CD14-positive monocyte (primary cell): Measurements from ENCODE around the gene AVPR2. TPM values are rescaled to one million over a fixed set of nuclear protein-coding genes. Genes with fewer than 3 reads are reported as not detected.

Experiments
- DNase-seq, 3 donors: peaks; one replicate each; pipeline ENCODE4 v3.0.0-alpha.2; 2011 to 2022
- H2AFZ ChIP-seq: 2 replicates; pipeline ENCODE4 v1.6.0; 2012; ENCODE audit warnings: mild to moderate bottlenecking, low read depth, low read length, inconsistent platforms; ENCODE audit not compliant: insufficient read depth, poor library complexity, severe bottlenecking
- H3K27ac ChIP-seq, 2 donors: 1 replicate in 1 of 2; 2 replicates in 1 of 2; pipeline ENCODE4 v1.5.1; 2012 to 2013; ENCODE audit warnings: low read length in 2 of 2, control low read depth in 1 of 2, inconsistent platforms in 1 of 2, low read depth in 1 of 2, mild to moderate bottlenecking in 1 of 2
- H3K27me3 ChIP-seq, 2 donors: one replicate each; pipeline versions ENCODE4 v1.6.0 to v1.6.1; 2011 to 2013; ENCODE audit warnings: low read length in 2 of 2; ENCODE audit not compliant: control insufficient read depth in 2 of 2, insufficient read depth in 2 of 2
- H3K36me3 ChIP-seq, 2 donors: replicated peaks in 1 of 2; 1 replicate in 1 of 2; 2 replicates in 1 of 2; pipeline versions ENCODE4 v1.5.1 to v1.6.1; 2012 to 2013; ENCODE audit warnings: low read length in 2 of 2, control low read depth in 1 of 2, inconsistent platforms in 1 of 2, mild to moderate bottlenecking in 1 of 2; ENCODE audit not compliant: insufficient read depth in 2 of 2, control insufficient read depth in 1 of 2
- H3K4me1 ChIP-seq, 2 donors: 1 replicate in 1 of 2; 2 replicates in 1 of 2; pipeline versions ENCODE4 v1.5.1 to v1.6.1; 2012 to 2013; ENCODE audit warnings: low read length in 2 of 2, control low read depth in 1 of 2, inconsistent platforms in 1 of 2, mild to moderate bottlenecking in 1 of 2, moderate library complexity in 1 of 2; ENCODE audit not compliant: insufficient read depth in 2 of 2, control insufficient read depth in 1 of 2
- H3K4me2 ChIP-seq: replicated peaks from 2 replicates; pipeline ENCODE3; 2012; ENCODE audit warnings: low read length, moderate library complexity, mild to moderate bottlenecking; ENCODE audit not compliant: poor library complexity, severe bottlenecking; ENCODE audit errors: extremely low read depth
- H3K4me3 ChIP-seq, 3 experiments: fragments of 200-600 bp in 1 of 3; sonication (generic) in 1 of 3; replicated peaks in 1 of 3; 1 replicate in 2 of 3; 2 replicates in 1 of 3; pipeline ENCODE4 v1.5.1; 2011 to 2013; ENCODE audit warnings: low read length in 3 of 3, mild to moderate bottlenecking in 3 of 3, control low read depth in 2 of 3, low read depth in 2 of 3, inconsistent platforms in 1 of 3, moderate library complexity in 1 of 3
- H3K79me2 ChIP-seq: 2 replicates; pipeline ENCODE4 v1.6.0; 2012; ENCODE audit warnings: mild to moderate bottlenecking, control low read depth, inconsistent platforms, low read length, moderate library complexity; ENCODE audit not compliant: insufficient read depth
- H3K9ac ChIP-seq: 2 replicates; pipeline ENCODE4 v1.6.0; 2017; ENCODE audit warnings: low read length, mild to moderate bottlenecking; ENCODE audit not compliant: insufficient read depth, poor library complexity, severe bottlenecking
- H3K9me3 ChIP-seq, 2 donors: replicated peaks in 1 of 2; 1 replicate in 1 of 2; 2 replicates in 1 of 2; pipeline versions ENCODE4 v1.5.1 to v1.6.1; 2012 to 2013; ENCODE audit warnings: low read length in 2 of 2, control low read depth in 1 of 2; ENCODE audit not compliant: control insufficient read depth in 1 of 2, insufficient read depth in 1 of 2
- H4K20me1 ChIP-seq: 2 replicates; pipeline ENCODE4 v1.6.0; 2012; ENCODE audit warnings: mild to moderate bottlenecking, low read length, control low read depth, moderate library complexity; ENCODE audit not compliant: insufficient read depth
- H3K27ac Mint-ChIP-seq, 7 donors: one replicate each; pipeline ENCODE4 v1.8.0; 2020; ENCODE audit warnings: mild to moderate bottlenecking in 7 of 7, mixed read lengths in 7 of 7, moderate library complexity in 6 of 7, inconsistent platforms in 2 of 7
- H3K27me3 Mint-ChIP-seq, 3 donors: one replicate each; pipeline ENCODE4 v1.8.0; 2021 to 2022; ENCODE audit warnings: low read depth in 3 of 3, mild to moderate bottlenecking in 3 of 3, mixed read lengths in 3 of 3, moderate library complexity in 3 of 3, inconsistent platforms in 1 of 3
- H3K36me3 Mint-ChIP-seq, 2 donors: one replicate each; pipeline ENCODE4 v1.8.0; 2020; ENCODE audit warnings: mixed read lengths in 2 of 2, inconsistent platforms in 1 of 2, mild to moderate bottlenecking in 1 of 2
- H3K4me1 Mint-ChIP-seq: one replicate; pipeline ENCODE4 v1.8.0; 2020; ENCODE audit warnings: mild to moderate bottlenecking, mixed read lengths
- H3K4me3 Mint-ChIP-seq, 2 donors: one replicate each; pipeline ENCODE4 v1.8.0; 2020; ENCODE audit warnings: mild to moderate bottlenecking in 2 of 2, mixed read lengths in 2 of 2, moderate library complexity in 1 of 2
- H3K9me3 Mint-ChIP-seq, 7 donors: one replicate each; pipeline ENCODE4 v1.8.0; 2020 to 2022; ENCODE audit warnings: mixed read lengths in 7 of 7, mild to moderate bottlenecking in 6 of 7, moderate library complexity in 6 of 7, inconsistent platforms in 2 of 7
- CTCF ChIP-seq: fragments of 200-600 bp; IDR thresholded peaks from one replicate; pipeline ENCODE4 v1.8.0; 2022; ENCODE audit warnings: antibody characterized with exemption, mild to moderate bottlenecking
- WGBS: methylation state at CpG from one replicate; pipeline ENCODE4 v1.1.5; 2013; ENCODE audit warnings: missing lambda C conversion rate; ENCODE audit not compliant: insufficient coverage; 5-methylcytosine and 5-hydroxymethylcytosine counted together
- intact Hi-C, 2 donors: fragments of 100-400 bp; cut with micrococcal nuclease; formaldehyde crosslinking; loops; one replicate each; pipeline versions ENCODE4 v1.15.0 to v1.15.1; 2023
- polyA plus RNA-seq, 3 donors: library from polyadenylated mRNA; depleted of rRNA in 1 of 3; unstranded in 2 of 3; stranded (reverse) in 1 of 3; fragments of 300-500 nt in 2 of 3; fragments of >200 nt in 1 of 3; fragmentation: Illumina TruSeq in 2 of 3; gene quantifications; 1 replicate in 2 of 3; 2 replicates in 1 of 3; pipeline ENCODE4 v1.2.3, GENCODE V29; 2012 to 2021

AVPR2 gene
- polyA plus RNA-seq, 3 donors = 0.14 to 0.27 TPM; not detected in 1

GRCh38 chrX:153879741-153880439, 24.6 kb upstream of the AVPR2 start:
- Histone ChIP-seq H3K4me3 (no peak overlapping the region), H3K36me3 (no peaks in the 10 kb centered on the region), H3K79me2 (no peaks in the 10 kb centered on the region), H4K20me1 (peaks cover 3% of the 10 kb centered on the region), H3K4me2 (no peak overlapping the region), H3K9me3 (peaks cover 0 to 6% of the 10 kb centered on the region in 2 donors), H2AFZ (no peak overlapping the region), H3K4me1 (no peaks in the 10 kb centered on the region), H3K9ac (no peak overlapping the region), H3K27me3 (peaks cover 13 to 45% of the 10 kb centered on the region in 2 donors), H3K27ac (no peak overlapping the region)
- peak overlapping the region in 1 of 2 donors; percentile 51 for H3K4me3 Mint-ChIP-seq
- peaks cover 0 to 6% (median under 1%) of the 10 kb centered on the region in 7 donors for H3K9me3 Mint-ChIP-seq
- H3K4me1 Mint-ChIP-seq = peaks cover 2% of the 10 kb centered on the region
- H3K27ac Mint-ChIP-seq = peak overlapping the region in 1 of 7 donors; percentile 35
- no peak for TF ChIP-seq CTCF
- intact Hi-C loops = no loop called here
- H3K27me3 Mint-ChIP-seq = peaks cover 43 to 76% (median 65%) of the 10 kb centered on the region in 3 donors
- no peaks in the 10 kb centered on the region for H3K36me3 Mint-ChIP-seq
- no peak for DNase-seq
- WGBS = 47% methylated on average over 3 of the region's 12 CpGs

DNA sequence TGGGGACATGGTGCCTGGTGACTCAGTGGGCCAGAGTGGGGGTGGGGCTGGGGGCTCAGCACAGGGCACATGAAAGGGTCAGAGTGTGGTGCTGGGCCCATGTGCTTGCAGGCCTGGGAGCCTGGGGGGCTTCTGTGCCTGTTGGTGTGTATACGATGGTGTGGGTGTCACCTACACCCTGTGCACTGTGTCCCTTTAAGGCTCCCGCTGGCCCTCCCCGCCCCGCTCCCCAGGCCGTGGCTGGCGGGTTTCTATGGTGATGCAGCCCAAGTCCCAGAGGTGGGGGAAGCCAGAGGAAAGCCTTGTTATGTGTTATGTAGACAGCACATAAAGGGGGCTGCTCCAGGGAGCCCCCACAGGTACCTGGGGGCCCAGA, 24.0 kb upstream of the AVPR2 start:
- H3K27me3 ChIP-seq = peaks cover 19 to 50% of the 10 kb centered on the region in 2 donors
- WGBS = 60% methylated on average over 1 of the region's 6 CpGs
- no peak overlapping the region for H3K27ac Mint-ChIP-seq
- H3K4me1 Mint-ChIP-seq = peaks cover 4% of the 10 kb centered on the region
- no peak overlapping the region for H3K4me3 Mint-ChIP-seq
- no peak for DNase-seq
- TF ChIP-seq CTCF = no peak
- intact Hi-C loops = no loop called here
- no peak overlapping the region for H3K4me3 ChIP-seq
- H3K36me3 ChIP-seq = no peaks in the 10 kb centered on the region
- no peak overlapping the region for H3K27ac ChIP-seq
- H3K36me3 Mint-ChIP-seq = no peaks in the 10 kb centered on the region
- peaks cover 0 to 10% of the 10 kb centered on the region in 2 donors for H3K9me3 ChIP-seq
- peaks cover 0 to 9% (median 1%) of the 10 kb centered on the region in 7 donors for H3K9me3 Mint-ChIP-seq
- peaks cover 3% of the 10 kb centered on the region for H4K20me1 ChIP-seq
- H3K9ac ChIP-seq = no peak overlapping the region
- no peak overlapping the region for H3K4me2 ChIP-seq
- H3K27me3 Mint-ChIP-seq = peaks cover 46 to 81% (median 71%) of the 10 kb centered on the region in 3 donors
- H3K4me1 ChIP-seq = peaks cover 3 to 4% of the 10 kb centered on the region in 2 donors
- H3K79me2 ChIP-seq = no peaks in the 10 kb centered on the region
- H2AFZ ChIP-seq = no peak overlapping the region
